Measurements from ENCODE around the gene HPS4. TPM values are rescaled to one million over a fixed set of nuclear protein-coding genes. Genes with fewer than 3 reads are reported as not detected.

HPS4 gene
- total RNA-seq, 1 experiment from 2014 or later = 26.2 TPM

GRCh38 chr22:26483043-26483438, 542 bp downstream of the HPS4 start:
- in situ Hi-C loops (cut with HindIII; ENCODE audit: low pct_unique_long_range_greater_than_20kb, low sequenced_read_pairs) (no loop called here), intact Hi-C loops (cut with micrococcal nuclease; ENCODE audit: unreplicated experiment) (no loop called here)
- CTCF ChIA-PET = no interaction called here
- no peak for DNase-seq (ENCODE audit: low read depth, low spot score)
- Histone ChIP-seq H3K27ac (ENCODE audit: low read length) (peak overlapping the region; percentile 87), H3K36me3 (ENCODE audit: control insufficient read depth, insufficient read depth, low read length) (peaks cover 4% of the 10 kb centered on the region), H3K4me1 (ENCODE audit: control insufficient read depth, insufficient read depth, low read length) (peaks cover 31% of the 10 kb centered on the region), H3K27me3 (ENCODE audit: control insufficient read depth, insufficient read depth, low read length) (no peaks in the 10 kb centered on the region), H3K9me3 (ENCODE audit: control insufficient read depth, insufficient read depth, low read depth, low read length) (no peaks in the 10 kb centered on the region), H3K4me3 (ENCODE audit: low read depth in 2 of 2, low read length in 2 of 2) (peak overlapping the region; percentile 89 to 95)
- POLR2A ChIA-PET = interaction anchor here (0.5 to 0.7 kb wide), 4 partner anchors 10 to 128 kb away, joined by 3 to 7 read pairs (median 4); no protein-coding TSS in a partner anchor
- ATAC-seq = no peak
- TF ChIP-seq SIN3A (IDR thresholded peaks at IDR 0.05; ENCODE audit: borderline replicate concordance, insufficient read depth, low read depth, low read length) (no peak), TCF7L2 (IDR thresholded peaks at IDR 0.05; ENCODE audit: low read depth, low read length) (no peak)
- BruUV-seq (replicated peaks) = no TSS peak

GRCh38 chr22:26482161-26482560, 1.4 kb downstream of the HPS4 start:
- ATAC-seq = no peak
- H3K4me3 ChIP-seq (ENCODE audit: low read depth in 2 of 2, low read length in 2 of 2) = no peak overlapping the region
- H3K9me3 ChIP-seq (ENCODE audit: control insufficient read depth, insufficient read depth, low read depth, low read length) = no peaks in the 10 kb centered on the region
- peaks cover 31% of the 10 kb centered on the region for H3K4me1 ChIP-seq (ENCODE audit: control insufficient read depth, insufficient read depth, low read length)
- TF ChIP-seq TCF7L2 (IDR thresholded peaks at IDR 0.05; ENCODE audit: low read depth, low read length) (no peak), REST (IDR thresholded peaks at IDR 0.05; ENCODE audit: insufficient read depth in 1 of 2, low read depth in 2 of 2, low read length in 1 of 2) (no peak), SIN3A (IDR thresholded peaks at IDR 0.05; ENCODE audit: borderline replicate concordance, insufficient read depth, low read depth, low read length) (no peak), POLR2AphosphoS5 (IDR thresholded peaks at IDR 0.05; ENCODE audit: low read depth, low read length) (no peak), CTCF (IDR thresholded peaks at IDR 0.05) (no peak)
- DNase-seq (ENCODE audit: low read depth, low spot score) = no peak
- ChIA-PET CTCF (no interaction called here), POLR2A (no interaction called here)
- no peaks in the 10 kb centered on the region for H3K27me3 ChIP-seq (ENCODE audit: control insufficient read depth, insufficient read depth, low read length)
- peak overlapping the region; percentile 36; the same call in 1 of the 2 replicates for H3K27ac ChIP-seq (ENCODE audit: low read length)
- H3K36me3 ChIP-seq (ENCODE audit: control insufficient read depth, insufficient read depth, low read length) = no peaks in the 10 kb centered on the region; the same call in 1 of the 2 replicates
- intact Hi-C loops (cut with micrococcal nuclease; ENCODE audit: unreplicated experiment) (no loop called here), in situ Hi-C loops (cut with HindIII; ENCODE audit: low pct_unique_long_range_greater_than_20kb, low sequenced_read_pairs) (no loop called here)
- BruUV-seq (replicated peaks) = no TSS peak

GRCh38 chr22:26481694-26482093, 1.9 kb downstream of the HPS4 start:
- POLR2A ChIA-PET = no interaction called here
- BruUV-seq (replicated peaks) = no TSS peak
- CTCF ChIA-PET = no interaction called here

More at GRCh38 chr22:26481694-26482093, 1.9 kb downstream of the HPS4 start:
- peaks cover 31% of the 10 kb centered on the region for H3K4me1 ChIP-seq (ENCODE audit: control insufficient read depth, insufficient read depth, low read length)
- no peaks in the 10 kb centered on the region; the same call in none of the 2 replicates for H3K36me3 ChIP-seq (ENCODE audit: control insufficient read depth, insufficient read depth, low read length)
- in situ Hi-C loops (cut with HindIII; ENCODE audit: low pct_unique_long_range_greater_than_20kb, low sequenced_read_pairs) (no loop called here), intact Hi-C loops (cut with micrococcal nuclease; ENCODE audit: unreplicated experiment) (no loop called here)
- TF ChIP-seq POLR2AphosphoS5 (IDR thresholded peaks at IDR 0.05; ENCODE audit: low read depth, low read length) = no peak
- no peak for TF ChIP-seq SIN3A (IDR thresholded peaks at IDR 0.05; ENCODE audit: borderline replicate concordance, insufficient read depth, low read depth, low read length)
- TF ChIP-seq REST (IDR thresholded peaks at IDR 0.05; ENCODE audit: insufficient read depth in 1 of 2, low read depth in 2 of 2, low read length in 1 of 2) = no peak
- TF ChIP-seq TCF7L2 (IDR thresholded peaks at IDR 0.05; ENCODE audit: low read depth, low read length) = no peak
- TF ChIP-seq CTCF (IDR thresholded peaks at IDR 0.05) = no peak
- H3K27me3 ChIP-seq (ENCODE audit: control insufficient read depth, insufficient read depth, low read length) = no peaks in the 10 kb centered on the region
- no peak for ATAC-seq
- no peaks in the 10 kb centered on the region for H3K9me3 ChIP-seq (ENCODE audit: control insufficient read depth, insufficient read depth, low read depth, low read length)
- no peak for DNase-seq (ENCODE audit: low read depth, low spot score)
- peak overlapping the region; percentile 36; the same call in 1 of the 2 replicates for H3K27ac ChIP-seq (ENCODE audit: low read length)
- H3K4me3 ChIP-seq (ENCODE audit: low read depth in 2 of 2, low read length in 2 of 2) = no peak overlapping the region

Measured in Panc1 (cell line).